Pancreas (tissue), 10 donors: ENCODE results near the gene FAM117A. TPM values are rescaled to one million over a fixed set of nuclear protein-coding genes. Genes with fewer than 3 reads are reported as not detected.
A peak's percentile ranks its signal among the peaks of the same experiment; 100 is the strongest.

Experiments used
- ATAC-seq, 4 donors: fragments of 200-7000 bp; cut with Tn5 transposase; one replicate each; pipeline versions ENCODE4 v1.8.0 to v1.9.1; 2020; ENCODE audit warnings: mild to moderate bottlenecking in 4 of 4, moderate library complexity in 4 of 4
- DNase-seq, 6 donors: peaks; one replicate each; pipeline ENCODE4 v3.0.0-alpha.2; 2020
- FAIRE-seq: peaks from 2 replicates; lab custom pipeline; 2012; peaks lifted over from hg19 to GRCh38; lab: Jason Lieb, UNC
- H3K27ac ChIP-seq, 4 donors: fragments of 200-600 bp; sonication (generic); 1 replicate in 3 of 4; 2 replicates in 1 of 4; pipeline versions ENCODE4 v1.5.0 to v1.8.0; 2020
- H3K27me3 ChIP-seq, 4 donors: fragments of 200-600 bp; one replicate each; pipeline ENCODE4 v1.8.0; 2021
- H3K36me3 ChIP-seq, 3 donors: fragments of 200-600 bp; sonication (generic) in 1 of 3; one replicate each; pipeline versions ENCODE4 v1.5.0 to v1.8.0; 2020 to 2021
- H3K4me1 ChIP-seq, 3 donors: fragments of 200-600 bp; one replicate each; pipeline ENCODE4 v1.8.0; 2021
- H3K4me3 ChIP-seq, 4 donors: fragments of 200-600 bp; sonication (generic) in 2 of 4; one replicate each; pipeline versions ENCODE4 v1.5.0 to v1.8.0; 2020 to 2021
- H3K9me3 ChIP-seq, 4 donors: fragments of 200-600 bp; one replicate each; pipeline ENCODE4 v1.8.0; 2021
- WGBS, 2 donors: extraction: QIAGEN DNeasy Blood & Tissue Kit; methylation state at CpG; one replicate each; pipeline ENCODE4 v1.1.7; 2013; 5-methylcytosine and 5-hydroxymethylcytosine counted together
- intact Hi-C, 3 donors: fragments of 100-400 bp; cut with DNase I; formaldehyde crosslinking; loops; one replicate each; pipeline versions ENCODE4 v1.11.1 to v1.14.2; 2022
- polyA plus RNA-seq, 2 donors: library from polyadenylated mRNA; stranded (reverse); fragments of 200-250 nt; gene quantifications; one replicate each; pipeline ENCODE4 v1.2.3, GENCODE V29; 2013
- total RNA-seq, 6 donors: library from RNA; stranded (reverse); fragmentation: NEBNext Ultra II Directional in 4 of 6; extraction: Animal tissue kit (Norgen Biotek cat#: 25700) in 4 of 6; gene quantifications; one replicate each; pipeline versions ENCODE4 v1.2.1 to v1.2.4, GENCODE V29; 2021 to 2023
- TF ChIP-seq, protein P1 (sequence below), 4 donors: fragments of 200-600 bp; sonication (generic) in 3 of 4; IDR thresholded peaks; one replicate each; pipeline versions ENCODE4 v1.5.0 to v1.8.0; 2021; ENCODE audit warnings: antibody characterized with exemption in 4 of 4
- donor health status: healthy with polysubstance abuse.
- donor health status: DM: no; HTN: no; CAD: no; lungs with moderate emphysema.
- donor health status: DM: no; HTN: no; CAD: no.
- donor health status: control.
- donor health status: control.
- donor health status: Bipolar disorder and iron deficiency.
- donor health status: DM: yes; HTN: yes; CAD: no.
- donor health status: DM: no; HTN: no; CAD: no.
- donor health status: DM: no; HTN: no; CAD: no.
- donor health status: DM: yes; HTN: yes; CAD: no.

FAM117A gene
- total and polyA plus RNA-seq, 8 donors: 5.3 to 14.8 (median 8.5) TPM

DNA sequence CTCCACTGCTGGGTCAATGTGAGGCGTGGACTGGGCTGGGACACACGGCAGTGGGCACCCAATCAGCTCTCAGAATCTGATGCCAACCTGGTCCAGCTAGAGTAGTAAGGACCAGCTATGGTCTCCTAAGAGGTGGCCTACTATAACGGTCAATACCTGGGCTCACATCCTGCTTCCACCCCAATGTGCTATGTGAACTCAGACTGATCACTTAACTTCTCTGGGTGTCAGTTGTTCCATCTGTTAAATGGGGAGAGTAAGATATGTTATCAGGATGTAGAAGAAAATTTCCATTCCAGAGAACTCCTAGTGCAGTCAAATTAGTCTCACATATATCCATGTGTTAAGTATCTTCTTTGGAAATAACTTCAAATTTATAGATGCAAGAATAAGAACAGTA is 14.2 kb downstream of the FAM117A start:
- Histone ChIP-seq H3K4me3 (no peak overlapping the region), H3K36me3 (no peaks in the 10 kb centered on the region), H3K4me1 (peaks cover 0 to 4% (median 3%) of the 10 kb centered on the region in 3 donors), H3K27ac (no peak overlapping the region), H3K9me3 (no peaks in the 10 kb centered on the region), H3K27me3 (no peaks in the 10 kb centered on the region)
- TF ChIP-seq, protein P1, sequence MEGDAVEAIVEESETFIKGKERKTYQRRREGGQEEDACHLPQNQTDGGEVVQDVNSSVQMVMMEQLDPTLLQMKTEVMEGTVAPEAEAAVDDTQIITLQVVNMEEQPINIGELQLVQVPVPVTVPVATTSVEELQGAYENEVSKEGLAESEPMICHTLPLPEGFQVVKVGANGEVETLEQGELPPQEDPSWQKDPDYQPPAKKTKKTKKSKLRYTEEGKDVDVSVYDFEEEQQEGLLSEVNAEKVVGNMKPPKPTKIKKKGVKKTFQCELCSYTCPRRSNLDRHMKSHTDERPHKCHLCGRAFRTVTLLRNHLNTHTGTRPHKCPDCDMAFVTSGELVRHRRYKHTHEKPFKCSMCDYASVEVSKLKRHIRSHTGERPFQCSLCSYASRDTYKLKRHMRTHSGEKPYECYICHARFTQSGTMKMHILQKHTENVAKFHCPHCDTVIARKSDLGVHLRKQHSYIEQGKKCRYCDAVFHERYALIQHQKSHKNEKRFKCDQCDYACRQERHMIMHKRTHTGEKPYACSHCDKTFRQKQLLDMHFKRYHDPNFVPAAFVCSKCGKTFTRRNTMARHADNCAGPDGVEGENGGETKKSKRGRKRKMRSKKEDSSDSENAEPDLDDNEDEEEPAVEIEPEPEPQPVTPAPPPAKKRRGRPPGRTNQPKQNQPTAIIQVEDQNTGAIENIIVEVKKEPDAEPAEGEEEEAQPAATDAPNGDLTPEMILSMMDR (IDR thresholded peaks at IDR 0.05): no peak
- DNase-seq (no peak), FAIRE-seq (no peak), ATAC-seq (no peak)
- 88 to 96% methylated on average over 3 of the region's 3 CpGs for WGBS, 2 donors
- intact Hi-C loops: no loop called here

- TF ChIP-seq, protein P1 (IDR thresholded peaks at IDR 0.05): no peak
- ATAC-seq: no peak
- intact Hi-C loops: no loop called here
- Histone ChIP-seq H3K4me3 (no peak overlapping the region), H3K27me3 (no peaks in the 10 kb centered on the region), H3K27ac (no peak overlapping the region), H3K9me3 (no peaks in the 10 kb centered on the region), H3K36me3 (no peaks in the 10 kb centered on the region), H3K4me1 (peaks cover 0 to 3% (median 3%) of the 10 kb centered on the region in 3 donors)
- WGBS, 2 donors: 91 to 94% methylated on average over 7 of the region's 7 CpGs
- no peak for DNase-seq
- no peak for FAIRE-seq
These were observed 15.1 kb downstream of the FAM117A start for GRCh38 chr17:49748791-49749190.

DNA sequence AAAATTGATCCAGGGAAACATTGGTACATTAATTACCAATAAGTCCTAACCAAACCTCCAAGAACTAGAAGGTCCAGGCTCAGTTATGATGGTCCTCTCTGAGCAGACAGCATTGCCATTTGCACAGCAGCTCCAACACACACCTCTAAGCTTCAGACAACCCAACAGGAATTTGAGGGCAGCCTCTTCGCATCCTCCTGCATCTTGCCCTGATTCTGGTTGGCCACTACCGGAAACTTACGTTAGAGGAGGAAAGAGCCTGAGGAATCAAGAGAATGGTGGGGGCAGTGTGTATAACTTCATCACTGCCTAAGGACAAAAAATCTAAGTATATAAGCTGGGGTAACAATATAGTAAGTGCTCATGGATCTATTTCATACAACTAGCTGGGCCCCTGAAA is 15.7 kb downstream of the FAM117A start:
- Histone ChIP-seq H3K36me3 (no peaks in the 10 kb centered on the region), H3K27ac (no peak overlapping the region), H3K9me3 (no peaks in the 10 kb centered on the region), H3K4me3 (no peak overlapping the region), H3K27me3 (no peaks in the 10 kb centered on the region), H3K4me1 (peaks cover 0 to 3% (median 0%) of the 10 kb centered on the region in 3 donors)
- 85 to 96% methylated on average over 3 of the region's 3 CpGs for WGBS, 2 donors
- intact Hi-C loops: no loop called here
- TF ChIP-seq, protein P1 (IDR thresholded peaks at IDR 0.05): no peak
- FAIRE-seq: no peak
- no peak for ATAC-seq
- DNase-seq: no peak

DNA sequence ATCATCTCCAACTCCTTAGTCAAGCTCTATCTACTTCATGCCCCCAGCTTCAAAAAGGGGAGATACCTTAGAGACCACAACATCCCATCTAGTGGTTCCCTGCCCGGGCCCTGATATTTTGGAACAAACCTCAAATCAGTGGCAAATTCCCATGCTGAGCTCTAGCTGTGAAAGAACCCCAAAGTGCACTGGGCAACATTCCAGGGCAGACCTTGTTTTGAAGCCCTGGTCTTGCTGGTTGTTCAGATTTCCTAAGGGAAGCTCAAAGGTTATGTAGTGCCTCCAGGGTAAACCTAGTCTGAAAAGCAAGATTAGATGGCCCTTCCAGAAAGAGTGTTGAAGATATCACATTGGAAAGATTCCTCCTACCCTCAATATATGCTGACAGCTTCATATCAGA is 16.3 kb downstream of the FAM117A start:
- H3K27ac ChIP-seq: no peak overlapping the region
- intact Hi-C loops: no loop called here
- TF ChIP-seq, protein P1 (IDR thresholded peaks at IDR 0.05): no peak
- DNase-seq (no peak), FAIRE-seq (no peak), ATAC-seq (no peak)
- WGBS, 2 donors: 88 to 90% methylated on average over 1 of the region's 1 CpG
- no peaks in the 10 kb centered on the region for H3K9me3 ChIP-seq
- H3K36me3 ChIP-seq: no peaks in the 10 kb centered on the region
- H3K4me1 ChIP-seq: peaks cover 0 to 3% (median 0%) of the 10 kb centered on the region in 3 donors
- no peak overlapping the region for H3K4me3 ChIP-seq
- H3K27me3 ChIP-seq: no peaks in the 10 kb centered on the region

- TF ChIP-seq, protein P1 (IDR thresholded peaks at IDR 0.05): no peak
- no peaks in the 10 kb centered on the region for H3K36me3 ChIP-seq
- H3K4me1 ChIP-seq: peaks cover 0 to 5% (median 3%) of the 10 kb centered on the region in 3 donors
- ATAC-seq (peak in 2 of 4 donors; percentile 33 to 51), FAIRE-seq (no peak), DNase-seq (no peak)
- no peak overlapping the region for H3K4me3 ChIP-seq
- H3K9me3 ChIP-seq: no peaks in the 10 kb centered on the region
- H3K27ac ChIP-seq: no peak overlapping the region
- 83 to 86% methylated on average over 5 of the region's 5 CpGs for WGBS, 2 donors
- H3K27me3 ChIP-seq: no peaks in the 10 kb centered on the region
- intact Hi-C loops: no loop called here
These were observed 17.0 kb downstream of the FAM117A start for GRCh38 chr17:49746791-49747490.
